NOMO-1 treated with DMSO at 0.1 percent for 48 hours (cell line): ENCODE measurements around the gene CT45A5.
"Not testable (repeated sequence)": the region's sequence is repeated elsewhere in the genome, so short reads cannot be mapped to it uniquely, and the experiment has no call there.

Source experiments
- DNase-seq: peaks from one replicate; lab custom pipeline; 2025; ENCODE audit not compliant: unreplicated experiment; lab: John Stamatoyannopoulos, UW

Gene CT45A5, protein sequence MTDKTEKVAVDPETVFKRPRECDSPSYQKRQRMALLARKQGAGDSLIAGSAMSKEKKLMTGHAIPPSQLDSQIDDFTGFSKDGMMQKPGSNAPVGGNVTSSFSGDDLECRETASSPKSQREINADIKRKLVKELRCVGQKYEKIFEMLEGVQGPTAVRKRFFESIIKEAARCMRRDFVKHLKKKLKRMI

DNA sequence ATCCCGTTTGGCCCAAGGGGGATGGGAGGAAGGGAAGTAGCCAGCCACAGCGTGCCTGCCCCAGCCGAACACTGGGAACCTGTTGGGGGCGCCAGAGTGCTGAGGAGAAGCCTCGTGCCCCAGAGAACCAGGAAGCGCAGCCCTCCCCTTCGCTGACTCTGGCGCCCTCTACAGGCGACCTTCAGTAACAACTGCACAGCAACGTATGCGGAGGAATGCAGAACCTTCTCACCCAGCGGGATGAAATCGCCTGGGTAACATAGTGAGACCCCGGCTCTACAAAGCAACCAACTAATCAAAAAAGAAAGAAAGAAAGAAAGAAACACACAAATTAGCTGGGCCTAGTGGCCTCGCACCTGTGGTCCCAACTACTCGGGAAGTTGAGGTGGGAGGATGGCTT is at the start of gene CT45A5:
TSS of gene CT45A5 (minus strand) at position 101 of the 400 bp plus-strand sequence. CDS start 3,774 bp downstream, outside the sequence.
- DNase-seq = not testable (repeated sequence)

- DNase-seq = not testable (repeated sequence)
These were observed 34.6 kb upstream of the CT45A5 start, which contains the start of gene CT45A2 for GRCh38 chrX:135819912-135820311. CT45A2 (minus strand) TSS chrX:135820012; CDS start chrX:135816265, 3,747 bp downstream.

DNA sequence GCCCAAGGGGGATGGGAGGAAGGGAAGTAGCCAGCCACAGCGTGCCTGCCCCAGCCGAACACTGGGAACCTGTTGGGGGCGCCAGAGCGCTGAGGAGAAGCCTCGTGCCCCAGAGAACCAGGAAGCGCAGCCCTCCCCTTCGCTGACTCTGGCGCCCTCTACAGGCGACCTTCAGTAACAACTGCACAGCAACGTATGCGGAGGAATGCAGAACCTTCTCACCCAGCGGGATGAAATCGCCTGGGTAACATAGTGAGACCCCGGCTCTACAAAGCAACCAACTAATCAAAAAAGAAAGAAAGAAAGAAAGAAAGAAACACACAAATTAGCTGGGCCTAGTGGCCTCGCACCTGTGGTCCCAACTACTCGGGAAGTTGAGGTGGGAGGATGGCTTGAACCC is 17.4 kb upstream of the CT45A5 start, which contains the start of gene CT45A6:
TSS of gene CT45A6 (minus strand) at position 101 of the 400 bp plus-strand sequence. CDS start 3,794 bp downstream, outside the sequence.
- DNase-seq = not testable (repeated sequence)

DNA sequence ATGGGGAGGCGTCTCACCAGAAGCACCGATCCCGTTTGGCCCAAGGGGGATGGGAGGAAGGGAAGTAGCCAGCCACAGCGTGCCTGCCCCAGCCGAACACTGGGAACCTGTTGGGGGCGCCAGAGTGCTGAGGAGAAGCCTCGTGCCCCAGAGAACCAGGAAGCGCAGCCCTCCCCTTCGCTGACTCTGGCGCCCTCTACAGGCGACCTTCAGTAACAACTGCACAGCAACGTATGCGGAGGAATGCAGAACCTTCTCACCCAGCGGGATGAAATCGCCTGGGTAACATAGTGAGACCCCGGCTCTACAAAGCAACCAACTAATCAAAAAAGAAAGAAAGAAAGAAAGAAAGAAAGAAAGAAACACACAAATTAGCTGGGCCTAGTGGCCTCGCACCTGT is 17.2 kb downstream of the CT45A5 start, which contains the start of gene CT45A3:
TSS of gene CT45A3 (minus strand) at position 101 of the 400 bp plus-strand sequence. CDS start 3,747 bp downstream, outside the sequence.
- not testable (repeated sequence) for DNase-seq

DNA sequence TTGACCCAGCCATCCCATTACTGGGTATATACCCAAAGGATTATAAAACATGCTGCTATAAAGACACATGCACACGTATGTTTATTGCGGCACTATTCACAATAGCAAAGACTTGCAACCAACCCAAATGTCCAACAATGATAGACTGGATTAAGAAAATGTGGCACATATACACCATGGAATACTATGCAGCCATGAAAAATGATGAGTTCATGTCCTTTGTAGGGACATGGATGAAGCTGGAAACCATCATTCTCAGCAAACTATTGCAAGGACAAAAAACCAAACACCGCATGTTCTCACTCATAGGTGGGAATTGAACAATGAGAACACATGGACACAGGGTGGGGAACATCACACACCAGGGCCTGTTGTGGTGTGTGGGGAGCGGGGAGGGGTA is 40.6 kb downstream of the CT45A5 start:
- DNase-seq = not testable (repeated sequence)

DNA sequence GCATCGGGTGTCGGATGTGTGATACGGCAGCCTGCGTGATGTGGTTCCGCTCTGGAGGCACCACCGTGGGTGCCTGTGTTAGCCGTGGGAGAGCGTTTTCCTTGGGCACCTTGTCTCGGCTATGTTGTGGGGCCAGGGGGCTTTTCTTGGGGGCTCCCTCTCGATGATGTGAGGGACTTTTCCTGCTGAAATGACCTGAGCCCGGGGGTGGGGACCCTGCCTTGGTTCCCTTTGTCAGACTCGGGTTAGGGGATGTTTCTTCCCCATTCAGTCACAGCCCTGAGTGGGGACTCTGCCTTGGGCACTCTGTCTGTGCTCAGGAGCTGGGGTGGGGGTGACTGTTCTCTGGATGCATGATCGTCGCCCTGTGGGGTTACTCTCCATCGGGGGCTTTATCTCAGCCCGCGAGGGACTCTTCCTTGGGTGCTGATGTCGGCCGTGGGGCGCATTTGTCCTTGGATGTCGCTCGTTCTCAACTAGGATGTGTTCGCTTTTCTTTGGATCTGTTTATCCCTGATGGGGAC is 44.0 kb downstream of the CT45A5 start:
- no peak for DNase-seq

GRCh38 chrX:135740681-135741149 is 44.6 kb downstream of the CT45A5 start:
- no peak for DNase-seq

DNA sequence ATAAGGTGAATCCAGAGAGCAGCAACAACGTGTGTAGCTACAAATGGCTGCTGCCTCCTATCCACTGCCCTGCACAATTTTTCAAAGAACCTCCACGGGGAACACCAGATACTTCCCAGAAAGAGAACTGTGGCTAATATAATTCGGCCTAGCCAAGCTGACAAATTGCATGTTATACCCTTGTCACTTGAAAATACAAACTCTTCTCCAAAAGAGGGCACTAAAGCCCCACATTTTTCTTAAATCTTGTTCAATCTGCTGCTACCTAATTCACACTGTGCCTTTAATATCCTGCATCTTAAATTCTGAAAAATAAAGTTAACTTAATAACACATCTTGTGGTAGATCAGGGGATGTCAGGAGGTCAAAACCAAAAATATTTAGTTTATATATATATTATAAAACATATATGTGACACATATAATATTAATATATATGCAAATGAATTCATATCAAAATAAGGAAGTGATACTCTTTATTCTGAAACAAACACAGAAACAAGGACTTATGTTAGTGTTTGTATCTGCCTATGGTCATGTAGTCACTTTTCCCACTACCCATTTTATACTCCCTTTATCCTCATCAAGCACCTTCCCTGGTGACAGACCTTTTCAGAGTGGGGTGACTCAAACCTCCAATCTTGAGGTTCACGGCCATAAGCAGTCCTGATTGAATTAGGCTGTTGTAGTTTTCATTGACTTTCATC is 47.8 kb downstream of the CT45A5 start:
- no peak for DNase-seq

DNA sequence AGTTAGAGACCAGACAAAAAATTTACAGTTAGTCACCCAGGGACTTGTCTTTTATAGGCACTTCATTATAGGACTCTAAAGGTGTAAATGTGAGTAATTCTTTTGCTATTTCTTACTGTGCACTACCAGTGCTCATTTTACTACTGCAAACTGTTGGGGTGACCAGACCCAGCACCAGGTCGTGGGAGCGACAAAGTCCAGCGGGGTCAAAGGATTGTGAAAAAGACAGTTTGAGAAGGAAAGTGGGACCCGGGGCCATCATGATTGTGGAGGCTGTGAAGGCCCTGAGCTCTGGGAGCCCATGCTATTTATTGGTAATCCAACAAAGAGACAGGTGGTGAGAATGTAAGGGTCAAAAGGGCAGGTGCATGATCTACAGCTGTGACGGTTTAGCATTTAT is 50.6 kb downstream of the CT45A5 start:
- not testable (repeated sequence) for DNase-seq
